GM21529 (cell line): Measurements from ENCODE around the gene KRT7.

Experiments used
- ATAC-seq: cut with Tn5 transposase; IDR thresholded peaks from one replicate; pipeline ENCODE4 v1.9.1; 2021; ENCODE audit not compliant: unreplicated experiment

KRT7 gene

DNA sequence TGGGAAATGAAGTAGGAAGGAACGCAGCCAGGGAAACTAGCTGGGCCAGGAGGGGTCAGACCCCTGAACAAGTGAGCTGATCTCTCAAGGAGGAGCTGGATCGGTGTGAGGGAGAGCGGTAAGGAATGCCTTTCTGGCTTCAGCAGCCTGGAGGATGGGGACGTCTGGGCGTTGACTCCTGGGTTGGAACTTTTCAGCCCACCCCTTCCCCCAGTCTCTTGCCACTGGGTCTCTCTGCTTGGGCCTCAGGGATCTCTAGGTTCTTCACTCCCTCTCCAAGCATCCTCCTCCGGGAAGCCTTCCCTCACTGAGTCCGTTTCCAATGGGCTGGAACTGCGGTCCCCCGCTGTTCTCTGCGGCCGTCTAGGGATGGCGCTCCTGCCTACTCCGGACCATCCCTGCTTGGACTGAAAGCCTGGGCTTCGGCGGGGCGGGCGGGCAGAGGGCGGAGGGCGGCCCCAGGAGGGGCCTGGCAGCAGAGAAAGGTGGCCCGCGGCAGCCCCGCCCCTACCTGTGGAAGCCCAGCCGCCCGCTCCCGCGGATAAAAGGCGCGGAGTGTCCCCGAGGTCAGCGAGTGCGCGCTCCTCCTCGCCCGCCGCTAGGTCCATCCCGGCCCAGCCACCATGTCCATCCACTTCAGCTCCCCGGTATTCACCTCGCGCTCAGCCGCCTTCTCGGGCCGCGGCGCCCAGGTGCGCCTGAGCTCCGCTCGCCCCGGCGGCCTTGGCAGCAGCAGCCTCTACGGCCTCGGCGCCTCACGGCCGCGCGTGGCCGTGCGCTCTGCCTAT, at the start of gene KRT7:
TSS of gene KRT7 (plus strand) at position 570 of the 788 bp plus-strand sequence. CDS start at position 624, 54 bp downstream.
- no peak for ATAC-seq

DNA sequence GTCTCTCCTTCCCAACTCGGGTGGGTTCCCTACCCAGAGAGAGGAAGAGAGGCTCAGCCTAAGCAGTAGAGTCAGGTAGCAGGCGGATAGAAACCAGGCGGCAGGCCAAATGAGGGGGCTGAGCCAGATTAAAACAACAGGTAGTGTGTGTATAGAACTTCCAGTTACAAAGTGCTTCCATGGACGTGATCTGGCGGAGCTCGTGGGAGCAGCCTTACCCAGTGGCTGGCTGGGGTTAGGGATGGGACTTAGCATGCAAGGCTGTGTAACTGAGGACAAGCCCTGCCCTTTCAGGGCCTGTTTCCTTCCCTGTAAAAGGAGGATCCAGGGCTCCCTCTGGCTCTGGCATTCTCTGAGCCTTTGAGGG, 49.5 kb upstream of the KRT7 start:
- no peak for ATAC-seq

DNA sequence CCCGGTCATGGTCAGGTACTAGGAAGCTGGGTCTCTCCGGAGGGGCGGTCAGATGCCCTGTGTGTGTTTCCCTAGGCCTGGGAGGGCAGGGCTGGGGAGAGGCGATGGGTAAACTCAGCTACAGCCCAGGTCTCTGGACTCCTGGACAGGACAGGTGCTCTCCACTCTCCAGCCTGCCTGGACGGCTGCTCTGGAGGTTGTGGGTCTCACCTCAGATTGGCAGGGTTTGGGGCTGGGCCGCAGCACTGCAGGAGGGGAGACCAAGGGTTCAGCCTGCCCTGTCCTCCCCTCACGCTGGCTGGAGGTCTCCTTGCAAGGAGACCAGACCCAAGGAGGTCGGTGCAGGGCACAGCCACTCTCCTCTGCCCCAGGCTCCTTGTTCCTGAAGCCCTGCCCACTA, 49.1 kb upstream of the KRT7 start:
- ATAC-seq, result no peak

DNA sequence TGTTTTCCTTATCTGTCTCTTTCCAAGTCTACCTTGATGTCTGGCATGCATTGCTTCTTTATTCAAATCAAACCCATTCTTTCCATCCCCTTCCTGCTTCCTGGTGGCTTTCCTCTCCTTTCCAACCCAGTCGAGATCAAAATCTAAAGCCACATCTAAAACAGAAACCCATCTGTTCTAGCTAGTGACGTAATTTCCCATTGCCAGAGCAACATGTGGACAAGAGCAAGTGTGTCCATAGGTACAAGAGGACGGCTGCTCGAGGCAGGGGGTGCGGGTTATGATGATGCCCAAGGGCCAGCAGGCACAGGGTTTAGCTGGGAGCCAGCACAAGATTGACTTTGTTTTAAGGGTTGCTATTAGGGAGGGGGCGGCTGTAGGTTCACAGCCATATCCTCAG, 48.2 kb upstream of the KRT7 start:
- no peak for ATAC-seq

DNA sequence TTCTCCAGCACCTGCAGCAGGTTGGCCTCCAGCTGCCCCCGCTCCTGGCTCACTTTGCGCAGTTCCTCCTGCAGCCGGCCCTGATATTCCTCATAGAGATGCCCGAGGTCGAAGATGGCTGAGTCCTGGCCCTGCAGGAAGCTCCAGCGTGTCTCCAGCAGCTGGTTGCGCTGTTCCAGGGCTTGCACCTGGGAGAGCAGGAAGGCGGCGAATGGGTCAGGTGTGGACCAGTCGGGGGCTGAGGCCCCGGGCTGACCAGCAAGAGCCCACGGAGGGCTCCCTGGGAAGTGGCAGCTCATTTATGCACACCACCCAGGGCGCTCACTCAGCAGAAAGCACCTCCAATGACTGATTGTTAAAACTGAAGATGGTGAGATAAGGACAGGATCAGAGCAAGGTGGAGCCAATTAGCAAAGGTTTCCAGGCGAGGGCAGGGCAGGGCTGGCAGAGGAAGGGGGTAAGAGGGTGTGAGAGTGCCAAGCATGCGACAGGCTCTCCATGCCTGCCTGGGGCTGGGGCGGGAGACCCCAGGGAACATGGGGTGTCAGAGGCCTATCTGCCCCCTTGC, 47.6 kb upstream of the KRT7 start:
- no peak for ATAC-seq

DNA sequence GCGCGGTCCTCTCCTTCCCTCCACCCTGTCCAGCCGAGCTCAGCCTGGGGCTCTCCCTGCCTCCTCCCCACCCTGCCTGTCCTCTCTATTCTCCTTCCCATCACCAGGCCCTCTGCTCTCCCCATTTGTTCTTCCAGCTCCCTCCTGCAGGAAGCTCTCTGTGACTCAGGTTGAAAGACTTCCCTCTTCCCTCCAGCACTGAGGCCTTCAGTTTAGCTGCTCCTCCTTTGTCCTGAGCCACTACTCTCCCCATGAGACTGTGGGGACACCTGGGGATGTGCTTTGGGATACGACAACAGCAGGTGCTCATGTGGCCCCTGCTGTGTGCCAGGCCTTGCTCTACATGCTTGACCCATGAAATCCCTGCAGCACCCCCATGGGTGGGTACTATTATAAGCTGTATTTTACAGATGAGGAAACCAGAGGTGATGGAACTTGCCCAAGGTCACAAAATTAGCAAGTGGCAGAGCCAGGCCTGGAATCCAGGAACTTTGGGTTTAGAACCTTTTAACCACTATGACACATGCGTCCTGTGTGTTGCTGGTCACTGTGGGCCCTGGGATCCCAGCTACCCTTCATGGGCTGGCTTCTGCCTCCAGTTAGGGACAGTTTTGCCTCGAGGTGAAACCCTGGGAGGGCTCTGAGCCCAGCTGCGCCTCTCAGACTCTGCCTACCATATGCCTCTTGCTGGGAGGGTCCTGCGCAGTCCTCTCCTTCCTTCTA, 46.8 kb upstream of the KRT7 start:
- ATAC-seq, result no peak

DNA sequence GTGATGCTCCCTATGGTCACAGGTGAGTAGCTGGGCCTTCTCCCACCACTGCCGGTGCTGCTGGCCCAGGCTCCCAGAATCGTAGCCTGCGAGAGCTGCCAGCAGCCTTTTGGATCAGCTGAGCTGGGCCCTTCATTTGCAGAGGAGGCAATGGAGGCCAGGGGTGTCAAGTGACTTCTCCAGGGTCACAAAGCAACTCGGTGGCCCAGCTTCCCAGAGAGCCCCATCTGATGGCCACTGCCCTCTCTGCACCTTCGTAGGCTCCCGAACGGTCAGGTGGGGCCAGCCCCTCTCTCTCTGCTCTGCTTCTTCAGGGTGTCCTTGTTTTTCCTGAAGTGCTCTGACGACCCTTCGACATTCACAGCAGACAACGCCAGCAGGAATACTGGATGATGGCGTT, 45.8 kb upstream of the KRT7 start:
- no peak for ATAC-seq

DNA sequence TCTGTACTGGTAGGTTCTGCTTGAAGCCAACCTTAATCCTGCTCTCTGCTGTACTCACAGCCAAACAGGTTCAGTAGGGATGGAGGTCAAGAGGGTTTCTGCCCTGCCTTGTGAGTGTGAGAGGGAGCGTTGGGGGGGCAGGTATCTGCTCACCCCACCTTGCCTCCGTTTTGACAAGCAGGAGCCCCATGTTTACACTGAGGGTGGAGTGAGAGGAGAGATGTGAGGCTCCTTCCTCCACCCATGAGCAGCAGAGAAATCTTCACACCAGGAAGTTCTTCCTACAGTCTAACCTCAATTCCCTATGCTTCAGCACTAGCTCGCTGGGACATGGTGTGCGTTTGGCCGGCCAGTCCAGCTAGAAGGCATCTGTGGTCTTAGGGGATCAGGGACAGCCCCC, 45.4 kb upstream of the KRT7 start:
- ATAC-seq, result no peak

DNA sequence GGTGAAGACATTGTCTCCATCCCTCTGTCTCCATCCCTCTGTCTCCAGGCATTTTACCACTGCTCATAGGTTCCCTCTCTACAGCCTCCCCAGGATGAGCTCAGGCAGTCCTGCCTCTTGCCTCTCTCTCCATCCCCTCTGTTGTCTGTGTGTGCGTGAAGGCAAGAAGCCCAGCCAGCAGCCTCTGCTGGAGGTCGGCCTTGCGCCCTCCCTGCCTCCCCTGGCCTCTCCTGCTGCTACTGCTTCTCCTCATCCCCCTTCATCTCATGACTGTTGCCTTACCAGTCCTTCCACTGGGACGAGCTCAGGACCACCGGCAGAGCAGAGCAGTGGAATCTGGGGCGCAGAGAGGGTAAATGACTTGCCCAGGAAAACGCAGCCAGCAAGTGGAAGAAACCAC, 44.4 kb upstream of the KRT7 start:
- no peak for ATAC-seq

DNA sequence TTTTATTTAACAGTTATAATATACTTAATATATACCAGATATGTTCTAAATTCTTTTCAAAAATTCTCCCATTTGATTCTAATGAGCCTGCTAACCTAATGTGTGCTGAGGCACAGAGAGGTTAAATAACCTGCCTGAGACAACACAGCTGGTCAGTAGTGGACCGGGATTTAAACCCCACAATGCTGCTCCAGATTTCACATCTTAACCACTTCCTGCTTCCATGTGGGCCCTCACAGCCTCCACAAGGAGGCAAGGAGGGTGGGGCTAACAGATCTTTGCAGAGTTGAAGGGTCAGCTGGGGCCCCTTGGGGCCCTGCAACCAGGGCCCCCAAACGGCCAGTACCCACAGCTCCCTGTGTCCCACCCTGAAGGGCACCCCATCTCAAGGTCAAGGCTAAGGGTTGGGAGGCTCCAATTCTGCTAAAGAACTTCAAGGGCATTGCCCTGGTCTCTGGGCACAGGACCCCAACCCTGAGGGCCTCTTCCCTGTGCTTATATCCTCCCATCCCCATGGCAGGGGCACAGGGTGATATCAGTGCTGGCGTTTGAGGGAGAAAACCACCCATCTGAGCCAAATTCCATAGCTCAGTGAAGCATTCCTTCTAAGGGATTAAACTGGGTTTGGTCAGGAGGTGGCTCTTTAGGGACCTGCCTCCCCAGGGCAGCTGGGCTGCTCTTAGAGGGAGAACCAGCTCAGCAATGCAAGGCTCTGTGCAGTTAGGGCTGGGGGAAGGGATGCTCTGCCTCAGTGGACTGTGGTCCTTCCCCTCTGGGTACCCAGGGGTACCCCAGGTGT, 43.5 kb upstream of the KRT7 start:
- ATAC-seq, result no peak

DNA sequence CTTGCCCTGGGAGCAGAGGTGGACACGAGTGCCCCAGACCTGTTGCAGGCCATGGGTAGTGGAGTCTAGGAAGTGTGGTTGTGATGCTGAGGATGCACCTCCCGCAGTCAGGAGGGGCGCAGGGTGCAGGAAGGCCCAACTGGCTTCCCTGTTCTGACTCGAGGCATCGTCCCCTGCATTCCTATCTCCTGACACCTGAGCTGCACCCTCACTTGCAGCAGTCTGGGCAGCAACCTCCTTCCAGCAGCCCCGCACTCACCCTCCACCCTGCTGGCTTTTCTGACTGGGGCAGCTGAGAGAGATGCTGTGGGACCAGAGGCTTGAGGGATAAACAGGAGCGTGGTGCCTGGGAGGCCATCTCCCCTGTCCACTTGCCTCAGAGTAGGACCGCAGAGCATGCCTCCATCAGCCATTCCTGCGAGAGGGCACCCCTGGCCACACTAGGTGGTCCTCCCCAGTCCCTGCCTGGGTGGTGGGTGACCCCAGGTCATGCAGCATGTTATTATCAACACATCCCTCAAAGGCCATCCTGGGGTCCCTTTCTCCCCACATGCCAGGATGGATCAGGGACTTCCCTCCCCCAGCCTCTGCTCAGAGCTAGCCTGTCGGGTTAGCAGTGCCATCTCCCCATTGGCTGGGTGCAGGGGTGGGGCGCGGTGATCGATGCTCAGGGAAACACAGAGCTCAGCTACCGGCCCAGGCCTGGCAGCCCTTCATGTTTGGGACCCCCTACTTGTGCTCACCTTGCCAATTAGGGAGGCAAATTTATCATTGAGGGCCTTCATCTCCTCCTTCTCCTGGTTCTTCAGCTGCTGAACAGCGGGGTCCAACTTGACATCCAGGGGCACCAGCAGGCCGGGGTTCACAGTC, 41.9 kb upstream of the KRT7 start:
- no peak for ATAC-seq

DNA sequence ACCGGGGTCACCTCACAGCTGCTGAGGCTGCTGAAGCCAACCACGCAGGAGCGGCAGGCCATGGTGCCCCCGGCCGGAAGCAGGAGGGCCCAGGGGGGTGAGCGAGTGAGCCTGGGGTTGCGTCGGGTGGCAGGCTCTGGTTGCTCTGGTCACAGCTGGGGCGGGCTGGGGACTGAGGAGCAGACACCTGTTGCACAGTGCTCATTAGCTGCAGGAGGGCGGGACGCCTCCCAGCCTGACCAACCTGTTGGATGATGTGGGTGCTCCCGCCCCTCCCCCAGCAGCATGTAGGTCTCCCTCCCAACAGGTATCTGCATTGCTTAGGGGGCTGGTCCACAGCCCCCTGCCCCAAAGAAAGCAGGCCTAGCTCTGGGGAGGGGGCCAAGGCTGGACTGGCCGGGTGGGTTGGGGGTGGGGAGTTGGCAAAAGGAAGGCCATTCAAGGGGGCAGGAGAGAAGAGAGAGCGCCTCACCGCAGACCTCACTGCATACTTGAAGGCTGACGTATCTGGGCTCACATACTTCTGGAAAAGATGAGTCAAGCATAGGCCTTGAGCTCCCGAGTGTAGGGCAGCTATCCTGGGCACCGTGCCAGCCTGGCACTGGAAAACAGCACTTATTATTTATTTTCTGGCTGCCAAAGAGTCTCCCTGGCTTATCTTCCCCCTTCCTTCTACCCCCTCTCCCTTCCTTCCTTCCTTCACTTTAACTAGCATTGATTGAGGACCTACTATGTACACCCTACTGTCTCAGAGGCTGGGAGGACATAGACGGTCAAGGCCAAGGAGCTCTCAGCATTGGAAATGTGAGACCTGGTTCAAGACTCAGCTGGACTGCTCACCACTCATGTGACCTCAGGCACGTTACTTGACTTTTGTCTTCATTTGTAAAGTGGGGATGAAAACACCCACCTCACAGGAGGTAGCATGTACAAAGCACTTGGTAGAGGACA, 40.9 kb upstream of the KRT7 start, which contains the start of gene KRT80:
TSS of gene KRT80 (minus strand) at position 174 of the 951 bp plus-strand sequence. CDS start at position 62, 112 bp downstream.
- ATAC-seq, result no peak

DNA sequence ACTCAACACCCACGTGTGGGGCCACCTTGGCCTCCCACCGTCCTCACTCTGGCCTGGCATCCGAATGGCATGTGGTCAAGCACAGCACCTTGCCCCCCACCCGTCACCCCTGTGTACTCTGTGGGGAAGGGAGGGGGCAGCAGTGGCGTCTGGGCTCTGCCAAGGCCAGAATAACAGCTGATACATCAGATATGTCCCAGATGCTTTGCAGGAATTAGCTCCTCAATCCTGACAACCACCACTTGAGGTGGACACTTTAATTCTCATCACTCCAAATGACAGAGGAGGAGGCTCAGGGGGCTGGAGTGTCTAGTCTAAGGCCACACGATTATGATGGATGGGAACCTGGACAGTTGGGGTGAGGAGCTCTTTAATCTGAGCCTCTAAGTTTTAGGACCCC, 39.5 kb upstream of the KRT7 start:
- no peak for ATAC-seq

DNA sequence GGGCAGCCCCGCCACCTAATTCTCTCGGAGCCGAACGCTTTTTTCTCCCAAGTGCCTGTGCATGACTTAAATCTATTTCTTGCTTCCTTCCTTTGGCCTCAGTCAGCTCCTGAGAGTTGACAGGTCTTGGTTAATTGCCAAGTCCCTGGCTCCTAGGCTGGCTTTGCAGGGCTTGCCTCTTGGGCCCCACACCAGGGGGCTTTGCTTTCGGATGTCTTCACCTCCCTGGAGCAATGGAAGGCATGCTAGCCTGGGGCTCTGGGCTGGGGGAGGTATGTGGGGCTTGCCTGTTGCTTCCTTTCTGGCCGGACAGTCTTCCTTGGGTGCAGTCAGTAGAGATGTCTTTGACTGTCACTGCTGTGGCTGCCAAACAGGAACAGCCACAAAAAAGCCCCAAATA, 39.1 kb upstream of the KRT7 start:
- ATAC-seq, result no peak

DNA sequence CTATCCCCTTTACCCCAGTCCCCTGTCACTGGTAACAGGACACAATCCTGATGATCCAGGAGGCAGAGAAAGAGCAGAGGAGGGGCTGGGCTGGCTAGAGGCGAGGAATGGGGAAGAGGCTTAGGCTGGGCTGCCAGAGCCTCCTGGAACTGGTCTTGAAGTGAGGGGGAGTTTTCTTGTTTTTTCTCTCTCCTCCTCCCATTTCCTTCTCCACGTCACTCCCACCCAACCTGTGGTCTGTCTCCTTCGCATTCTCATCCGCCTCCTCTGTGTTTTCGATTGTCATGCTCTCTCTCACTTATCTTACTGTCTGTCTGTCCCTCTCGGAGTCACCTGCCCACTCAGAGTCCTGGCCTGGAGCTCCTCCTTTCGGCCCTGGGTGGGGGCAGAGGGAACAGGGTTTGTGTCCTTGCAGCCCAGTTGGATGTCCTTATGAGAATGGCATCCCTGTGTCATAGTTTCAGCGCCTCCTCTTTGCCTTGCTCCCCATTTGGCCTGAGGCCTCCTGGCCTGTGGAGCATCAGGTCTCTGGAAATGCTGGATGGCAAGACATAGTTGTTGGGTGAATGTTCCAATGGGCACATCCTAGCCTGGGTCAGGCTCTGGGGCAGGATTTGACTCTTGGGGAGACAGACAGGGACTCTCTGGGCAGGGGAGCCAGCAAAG, 37.8 kb upstream of the KRT7 start:
- ATAC-seq, result no peak

DNA sequence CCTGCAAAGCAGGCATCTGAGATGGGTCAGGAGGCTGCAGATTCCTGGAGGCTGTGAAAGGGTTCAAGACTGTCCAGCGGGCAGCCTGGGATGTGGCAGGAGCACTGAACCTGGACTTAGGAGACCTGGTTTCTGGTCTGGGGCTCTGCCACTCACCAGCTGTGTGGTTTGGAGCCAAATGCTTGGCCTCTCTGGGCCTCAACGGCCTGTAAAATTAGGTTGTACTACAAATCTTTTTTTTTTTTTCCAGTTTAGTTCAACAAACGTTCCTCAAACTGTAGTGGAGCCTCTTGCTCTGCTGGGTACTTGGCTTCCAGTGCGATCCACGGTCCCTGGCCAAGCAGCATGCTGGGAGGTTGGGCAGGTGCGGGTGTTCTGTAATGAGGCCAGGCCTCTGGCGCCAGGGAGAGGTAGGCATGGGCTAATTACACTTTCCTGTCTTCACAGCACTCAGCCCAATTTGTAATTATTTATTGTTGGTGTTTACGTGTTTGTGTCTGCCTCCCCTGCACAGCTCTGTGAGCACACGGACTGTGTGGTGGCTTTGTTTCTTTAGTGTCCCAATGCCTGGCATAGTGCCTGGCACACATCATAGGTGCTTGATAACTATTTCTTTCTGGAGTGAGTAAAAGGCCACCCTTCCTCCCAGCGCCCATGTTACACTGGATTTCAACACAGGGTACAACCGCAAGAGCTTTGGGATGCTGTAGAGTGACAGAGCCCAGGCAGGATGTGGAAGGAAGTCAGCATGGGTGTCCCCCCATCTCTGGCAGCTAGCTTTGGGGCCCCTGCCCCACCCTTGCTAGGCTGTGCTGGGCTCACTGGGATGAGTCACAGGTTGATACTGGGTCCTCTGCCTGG, 35.4 kb upstream of the KRT7 start:
- ATAC-seq, result no peak

DNA sequence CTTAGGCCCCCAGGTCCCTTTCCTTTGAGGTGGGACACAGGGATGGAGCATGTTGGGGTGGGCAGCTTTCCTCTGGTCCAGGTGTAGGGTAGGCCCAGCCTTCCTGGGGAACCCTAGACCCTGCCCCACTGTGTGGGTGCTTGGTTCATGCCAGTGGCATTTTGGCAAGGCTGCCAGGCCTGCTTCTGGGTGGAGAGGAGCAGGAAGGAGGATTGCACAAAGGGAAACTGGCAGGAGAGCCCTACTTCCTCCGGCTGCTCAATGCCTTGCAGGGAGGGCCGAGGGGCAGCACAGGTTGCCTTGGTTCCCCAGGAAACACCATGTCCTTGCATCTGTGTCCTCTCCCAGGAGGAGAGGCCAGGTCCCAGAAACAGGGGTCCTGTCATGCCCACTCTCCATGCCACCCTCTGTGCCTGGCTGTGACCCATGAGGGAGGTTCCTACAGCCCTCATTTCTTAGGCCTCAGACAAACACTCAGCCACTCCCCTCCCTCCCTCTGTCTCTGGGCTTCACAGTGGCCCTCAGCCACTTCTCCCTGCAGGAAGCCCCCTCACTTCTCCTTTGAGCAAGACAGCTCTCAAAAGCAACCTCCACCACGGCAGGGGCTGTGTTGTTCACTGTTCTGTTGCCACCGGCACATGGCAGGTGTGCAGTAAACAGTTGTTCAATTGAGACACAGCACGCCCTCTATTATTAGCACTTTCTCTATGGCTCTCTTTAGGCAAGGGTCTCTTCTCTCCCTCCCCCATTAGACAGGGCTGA, 34.4 kb upstream of the KRT7 start:
- ATAC-seq, result no peak
